Measurements from ENCODE around the gene CCDC85B. TPM values are rescaled to one million over a fixed set of nuclear protein-coding genes. Genes with fewer than 3 reads are reported as not detected.
A peak's percentile ranks its signal among the peaks of the same experiment; 100 is the strongest.

Gene CCDC85B
- total RNA-seq, 3 donors from 2014 or later (not counting 1 experiment from before 2014, with no cell fraction given), result 22.6 to 36.1 (median 24.1) TPM

DNA sequence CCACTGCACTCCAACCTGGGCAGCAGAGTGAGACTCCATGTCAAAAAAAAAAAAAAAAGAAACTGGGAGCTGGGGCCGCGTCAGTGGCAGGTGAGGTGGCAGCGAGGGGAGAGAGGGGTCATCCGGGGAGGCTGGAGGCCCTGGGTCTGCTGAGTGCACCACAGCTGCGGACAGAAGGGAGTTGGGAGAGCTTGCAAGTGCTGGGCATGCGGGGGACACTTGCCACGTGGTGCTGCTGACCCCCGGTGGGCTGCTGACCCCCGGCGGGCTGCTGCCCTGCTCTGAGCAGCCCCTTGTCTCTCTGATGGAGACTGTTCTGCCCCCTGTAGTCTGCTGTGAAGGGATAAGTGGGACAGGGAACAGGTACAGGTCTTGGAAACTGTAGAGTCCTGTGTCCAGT lies 31.4 kb downstream of the CCDC85B start:
- Histone ChIP-seq H3K27ac (ENCODE audit: low read length) (no peak overlapping the region), H3K27me3 (ENCODE audit: control insufficient read depth, insufficient read depth, low read length) (no peaks in the 10 kb centered on the region), H3K4me1 (ENCODE audit: control insufficient read depth, insufficient read depth, low read length) (peaks cover 42% of the 10 kb centered on the region), H3K36me3 (ENCODE audit: control insufficient read depth, insufficient read depth, low read length) (peaks cover 35% of the 10 kb centered on the region), H3K9me3 (ENCODE audit: control insufficient read depth, insufficient read depth, low read length) (no peaks in the 10 kb centered on the region), H3K4me3 (ENCODE audit: low read length) (no peak overlapping the region)
- ATAC-seq (no peak), DNase-seq (no peak)
- Mint-ChIP-seq H3K27me3 (ENCODE audit: low read depth in 2 of 2) (no peaks in the 10 kb centered on the region), H3K27ac (no peak overlapping the region), H3K36me3 (no peaks in the 10 kb centered on the region), H3K4me3 (no peak overlapping the region), H3K4me1 (peaks cover 15 to 31% of the 10 kb centered on the region in 2 donors), H3K9me3 (no peaks in the 10 kb centered on the region)
- intact Hi-C loops (cut with micrococcal nuclease), result no loop called here
- TF ChIP-seq CTCF (IDR thresholded peaks at IDR 0.05), result no peak
- WGBS (ENCODE audit: insufficient coverage), result 97% methylated on average over 10 of the region's 10 CpGs

GRCh38 chr11:65922565-65922964 lies 32.1 kb downstream of the CCDC85B start:
- no peaks in the 10 kb centered on the region for H3K9me3 ChIP-seq (ENCODE audit: control insufficient read depth, insufficient read depth, low read length)
- Mint-ChIP-seq H3K4me1 (peaks cover 18 to 31% of the 10 kb centered on the region in 2 donors), H3K36me3 (no peaks in the 10 kb centered on the region), H3K27me3 (ENCODE audit: low read depth in 2 of 2) (no peaks in the 10 kb centered on the region), H3K4me3 (no peak overlapping the region), H3K9me3 (no peaks in the 10 kb centered on the region), H3K27ac (no peak overlapping the region)
- intact Hi-C loops (cut with micrococcal nuclease), result no loop called here
- H3K27ac ChIP-seq (ENCODE audit: low read length), result no peak overlapping the region
- TF ChIP-seq CTCF (IDR thresholded peaks at IDR 0.05), result no peak
- H3K4me3 ChIP-seq (ENCODE audit: low read length), result no peak overlapping the region
- DNase-seq, result no peak
- H3K36me3 ChIP-seq (ENCODE audit: control insufficient read depth, insufficient read depth, low read length), result peaks cover 32% of the 10 kb centered on the region
- ATAC-seq, result no peak
- peaks cover 42% of the 10 kb centered on the region for H3K4me1 ChIP-seq (ENCODE audit: control insufficient read depth, insufficient read depth, low read length)
- H3K27me3 ChIP-seq (ENCODE audit: control insufficient read depth, insufficient read depth, low read length), result no peaks in the 10 kb centered on the region
- 67% methylated on average over 3 of the region's 3 CpGs for WGBS (ENCODE audit: insufficient coverage)

GRCh38 chr11:65925397-65925796 lies 34.9 kb downstream of the CCDC85B start:
- no peaks in the 10 kb centered on the region for H3K9me3 ChIP-seq (ENCODE audit: control insufficient read depth, insufficient read depth, low read length)
- no peak for ATAC-seq
- no peak for DNase-seq
- Mint-ChIP-seq H3K9me3 (no peaks in the 10 kb centered on the region), H3K27me3 (ENCODE audit: low read depth in 2 of 2) (no peaks in the 10 kb centered on the region), H3K36me3 (no peaks in the 10 kb centered on the region), H3K4me3 (no peak overlapping the region), H3K27ac (peak overlapping the region in 1 of 2 donors; percentile 23), H3K4me1 (peaks cover 29 to 41% of the 10 kb centered on the region in 2 donors)
- H3K4me1 ChIP-seq (ENCODE audit: control insufficient read depth, insufficient read depth, low read length), result peaks cover 43% of the 10 kb centered on the region
- no peaks in the 10 kb centered on the region for H3K27me3 ChIP-seq (ENCODE audit: control insufficient read depth, insufficient read depth, low read length)
- no peak overlapping the region for H3K27ac ChIP-seq (ENCODE audit: low read length)
- WGBS (ENCODE audit: insufficient coverage), result 100% methylated on average over 1 of the region's 2 CpGs
- intact Hi-C loops (cut with micrococcal nuclease), result no loop called here
- no peak for TF ChIP-seq CTCF (IDR thresholded peaks at IDR 0.05)
- no peak overlapping the region for H3K4me3 ChIP-seq (ENCODE audit: low read length)
- H3K36me3 ChIP-seq (ENCODE audit: control insufficient read depth, insufficient read depth, low read length), result peaks cover 32% of the 10 kb centered on the region

DNA sequence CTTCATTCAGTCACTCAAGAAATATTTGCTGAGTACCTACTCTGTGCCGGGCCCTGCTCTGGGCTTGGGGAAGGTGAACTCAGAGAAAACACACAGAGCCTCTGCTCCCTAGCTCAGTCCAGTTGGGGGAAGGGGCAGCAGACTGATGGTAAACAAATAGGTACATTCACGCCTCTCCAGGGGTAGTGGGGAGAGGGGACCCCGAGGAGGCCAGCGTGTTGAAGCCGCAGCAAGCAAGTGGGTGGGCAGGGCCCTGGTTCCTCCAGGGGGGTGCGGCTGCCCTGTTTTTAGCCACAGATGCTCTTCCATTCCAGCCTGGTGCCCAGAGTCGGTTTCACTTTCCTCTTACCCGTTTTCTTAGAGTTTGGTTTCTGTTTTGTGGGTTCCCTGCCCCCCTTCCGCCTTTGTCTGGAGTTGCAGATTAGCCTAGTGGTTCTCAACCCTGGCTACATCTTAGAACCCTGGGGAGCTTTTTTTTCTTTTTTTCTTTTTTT lies 37.5 kb downstream of the CCDC85B start:
- peak; percentile 93 to 96 (median 96) for ATAC-seq
- intact Hi-C loops (cut with micrococcal nuclease), result loop anchor here (1.0 kb wide), 1 partner anchor 9 kb away; the partner anchor contains the start of genes C11orf68 and DRAP1
- Histone ChIP-seq H3K4me3 (ENCODE audit: low read length) (peak overlapping the region; percentile 2), H3K27me3 (ENCODE audit: control insufficient read depth, insufficient read depth, low read length) (no peaks in the 10 kb centered on the region), H3K9me3 (ENCODE audit: control insufficient read depth, insufficient read depth, low read length) (no peaks in the 10 kb centered on the region), H3K27ac (ENCODE audit: low read length) (peak overlapping the region; percentile 76), H3K4me1 (ENCODE audit: control insufficient read depth, insufficient read depth, low read length) (peaks cover 39% of the 10 kb centered on the region), H3K36me3 (ENCODE audit: control insufficient read depth, insufficient read depth, low read length) (peaks cover 10% of the 10 kb centered on the region)
- no peak for TF ChIP-seq CTCF (IDR thresholded peaks at IDR 0.05)
- H3K27ac Mint-ChIP-seq, result peak overlapping the region; percentile 92 to 97
- peak overlapping the region; percentile 65 for H3K4me3 Mint-ChIP-seq
- H3K36me3 Mint-ChIP-seq, result no peaks in the 10 kb centered on the region
- 0% methylated on average over 9 of the region's 9 CpGs for WGBS (ENCODE audit: insufficient coverage)
- DNase-seq, result peak; percentile 63 to 92
- H3K9me3 Mint-ChIP-seq, result no peaks in the 10 kb centered on the region
- H3K27me3 Mint-ChIP-seq (ENCODE audit: low read depth in 2 of 2), result no peaks in the 10 kb centered on the region
- H3K4me1 Mint-ChIP-seq, result peaks cover 24 to 38% of the 10 kb centered on the region in 2 donors

Data from natural killer cell (primary cell).